Vagina (tissue), 2 donors: ENCODE measurements around the gene WDR45. TPM values are rescaled to one million over a fixed set of nuclear protein-coding genes. Genes with fewer than 3 reads are reported as not detected.

ENCODE experiments used
- DNase-seq, 2 donors: peaks; one replicate each; pipeline ENCODE4 v3.0.0-alpha.2; 2017; ENCODE audit errors: extremely low spot score in 2 of 2
- H3K27ac ChIP-seq: fragments of 200-600 bp; sonication (generic); one replicate; pipeline ENCODE4 v1.5.1; 2019
- H3K27me3 ChIP-seq: fragments of 200-600 bp; sonication (generic); one replicate; pipeline ENCODE4 v1.5.1; 2019
- H3K36me3 ChIP-seq, 2 donors: fragments of 200-600 bp; sonication (generic); one replicate each; pipeline ENCODE4 v1.5.1; 2017 to 2019
- H3K4me1 ChIP-seq: fragments of 200-600 bp; sonication (generic); one replicate; pipeline ENCODE4 v1.5.1; 2019
- H3K4me3 ChIP-seq, 2 donors: fragments of 200-600 bp; sonication (generic); 1 replicate in 1 of 2; 2 replicates in 1 of 2; pipeline ENCODE4 v1.5.1; 2016 to 2019
- H3K9me3 ChIP-seq: fragments of 200-600 bp; sonication (generic); one replicate; pipeline ENCODE4 v1.5.1; 2019
- POLR2A ChIP-seq, 2 donors: fragments of 450-650 bp; IDR thresholded peaks; one replicate each; pipeline ENCODE4 v1.6.1; 2017; ENCODE audit warnings: antibody characterized with exemption in 2 of 2, mild to moderate bottlenecking in 2 of 2, moderate library complexity in 2 of 2
- POLR2AphosphoS5 ChIP-seq, 2 donors: sonication (generic); formaldehyde crosslinking; IDR thresholded peaks; one replicate each; pipeline ENCODE4 v1.9.0; 2017; ENCODE audit warnings: antibody characterized with exemption in 2 of 2, mild to moderate bottlenecking in 2 of 2, low read depth in 1 of 2; ENCODE audit not compliant: insufficient read depth in 1 of 2
- intact Hi-C: fragments of 100-400 bp; cut with DNase I; formaldehyde crosslinking; loops from one replicate; pipeline ENCODE4 v1.15.1; 2023
- total RNA-seq: library from RNA; depleted of rRNA; stranded (reverse); fragments of >200 nt; gene quantifications from one replicate; pipeline ENCODE4 v1.2.3, GENCODE V29; 2016
- TF ChIP-seq, protein P1 (sequence below), 3 experiments: fragments of 450-650 bp in 2 of 3; fragments of 200-600 bp in 1 of 3; sonication (generic) in 1 of 3; IDR thresholded peaks; one replicate each; pipeline ENCODE4 v1.5.1; 2017 to 2019; ENCODE audit warnings: antibody characterized with exemption in 3 of 3, mild to moderate bottlenecking in 2 of 3, moderate library complexity in 2 of 3

The WDR45 gene
- total RNA-seq, 1 donor from 2014 or later, result 72.7 TPM

DNA sequence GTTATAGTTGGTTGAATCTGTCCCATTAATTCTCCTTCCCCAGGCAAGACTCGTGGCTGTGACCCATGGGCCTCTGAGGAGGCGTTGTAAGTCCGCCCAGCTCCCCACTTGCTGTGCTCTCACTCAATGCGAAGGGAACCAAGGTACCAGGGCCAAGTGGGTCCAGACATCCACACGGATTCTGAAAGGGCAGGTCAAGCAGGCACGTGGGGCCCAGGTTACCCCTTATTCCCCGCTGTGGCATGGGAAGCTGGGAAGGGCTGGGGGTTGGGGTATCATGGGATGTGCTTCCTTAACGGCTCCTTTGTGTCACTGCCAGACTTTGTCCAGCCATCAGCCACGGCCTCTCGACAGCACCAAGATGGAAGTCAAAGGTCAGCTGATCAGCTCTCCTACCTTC lies 17.8 kb downstream of the WDR45 start:
- Histone ChIP-seq H3K36me3 (peaks cover 0 to 5% of the 10 kb centered on the region in 2 donors), H3K4me3 (no peak overlapping the region), H3K9me3 (no peaks in the 10 kb centered on the region), H3K4me1 (peaks cover 4% of the 10 kb centered on the region), H3K27me3 (no peaks in the 10 kb centered on the region), H3K27ac (no peak overlapping the region)
- no peak for DNase-seq
- TF ChIP-seq POLR2A (IDR thresholded peaks at IDR 0.05) (no peak), POLR2AphosphoS5 (IDR thresholded peaks at IDR 0.05; ENCODE audit: insufficient read depth in 1 of 2, low read depth in 1 of 2) (no peak)
- TF ChIP-seq, protein P1, sequence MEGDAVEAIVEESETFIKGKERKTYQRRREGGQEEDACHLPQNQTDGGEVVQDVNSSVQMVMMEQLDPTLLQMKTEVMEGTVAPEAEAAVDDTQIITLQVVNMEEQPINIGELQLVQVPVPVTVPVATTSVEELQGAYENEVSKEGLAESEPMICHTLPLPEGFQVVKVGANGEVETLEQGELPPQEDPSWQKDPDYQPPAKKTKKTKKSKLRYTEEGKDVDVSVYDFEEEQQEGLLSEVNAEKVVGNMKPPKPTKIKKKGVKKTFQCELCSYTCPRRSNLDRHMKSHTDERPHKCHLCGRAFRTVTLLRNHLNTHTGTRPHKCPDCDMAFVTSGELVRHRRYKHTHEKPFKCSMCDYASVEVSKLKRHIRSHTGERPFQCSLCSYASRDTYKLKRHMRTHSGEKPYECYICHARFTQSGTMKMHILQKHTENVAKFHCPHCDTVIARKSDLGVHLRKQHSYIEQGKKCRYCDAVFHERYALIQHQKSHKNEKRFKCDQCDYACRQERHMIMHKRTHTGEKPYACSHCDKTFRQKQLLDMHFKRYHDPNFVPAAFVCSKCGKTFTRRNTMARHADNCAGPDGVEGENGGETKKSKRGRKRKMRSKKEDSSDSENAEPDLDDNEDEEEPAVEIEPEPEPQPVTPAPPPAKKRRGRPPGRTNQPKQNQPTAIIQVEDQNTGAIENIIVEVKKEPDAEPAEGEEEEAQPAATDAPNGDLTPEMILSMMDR (IDR thresholded peaks at IDR 0.05), result no peak
- intact Hi-C loops, result no loop called here

- Histone ChIP-seq H3K4me1 (peaks cover 4% of the 10 kb centered on the region), H3K27me3 (no peaks in the 10 kb centered on the region), H3K9me3 (no peaks in the 10 kb centered on the region), H3K36me3 (peaks cover 0 to 5% of the 10 kb centered on the region in 2 donors), H3K4me3 (no peak overlapping the region), H3K27ac (no peak overlapping the region)
- TF ChIP-seq POLR2A (IDR thresholded peaks at IDR 0.05), result no peak
- no peak for TF ChIP-seq POLR2AphosphoS5 (IDR thresholded peaks at IDR 0.05; ENCODE audit: insufficient read depth in 1 of 2, low read depth in 1 of 2)
- TF ChIP-seq, protein P1 (IDR thresholded peaks at IDR 0.05), result no peak
- no peak for DNase-seq
- intact Hi-C loops, result no loop called here
Measured at GRCh38 chrX:49061490-49061889, 18.2 kb downstream of the WDR45 start.

DNA sequence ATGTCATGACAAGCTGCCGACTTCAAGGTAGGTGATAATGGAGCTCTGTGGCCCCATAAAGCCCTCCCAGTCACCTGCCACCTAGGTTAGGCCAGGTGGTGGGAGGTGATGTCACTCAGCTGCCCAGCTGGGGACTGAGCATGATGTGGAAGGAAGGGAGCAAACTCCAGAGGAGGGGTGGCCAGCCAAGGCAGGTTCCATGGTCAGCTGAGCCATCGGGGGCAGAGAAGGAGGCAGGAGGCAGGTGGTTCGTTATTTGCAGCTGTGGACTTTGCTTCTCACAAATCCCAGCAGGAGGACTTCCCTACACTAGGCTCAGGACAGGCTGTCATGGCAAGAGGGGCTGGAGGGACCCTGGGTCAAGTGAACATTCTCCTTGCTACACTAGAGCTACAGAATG lies 18.8 kb downstream of the WDR45 start:
- no peak for DNase-seq
- intact Hi-C loops, result no loop called here
- no peak for TF ChIP-seq POLR2AphosphoS5 (IDR thresholded peaks at IDR 0.05; ENCODE audit: insufficient read depth in 1 of 2, low read depth in 1 of 2)
- TF ChIP-seq, protein P1 (IDR thresholded peaks at IDR 0.05), result no peak
- TF ChIP-seq POLR2A (IDR thresholded peaks at IDR 0.05), result no peak
- H3K4me1 ChIP-seq, result peaks cover 4% of the 10 kb centered on the region
- no peak overlapping the region for H3K27ac ChIP-seq
- no peak overlapping the region for H3K4me3 ChIP-seq
- peaks cover 0 to 5% of the 10 kb centered on the region in 2 donors for H3K36me3 ChIP-seq
- no peaks in the 10 kb centered on the region for H3K27me3 ChIP-seq
- no peaks in the 10 kb centered on the region for H3K9me3 ChIP-seq

DNA sequence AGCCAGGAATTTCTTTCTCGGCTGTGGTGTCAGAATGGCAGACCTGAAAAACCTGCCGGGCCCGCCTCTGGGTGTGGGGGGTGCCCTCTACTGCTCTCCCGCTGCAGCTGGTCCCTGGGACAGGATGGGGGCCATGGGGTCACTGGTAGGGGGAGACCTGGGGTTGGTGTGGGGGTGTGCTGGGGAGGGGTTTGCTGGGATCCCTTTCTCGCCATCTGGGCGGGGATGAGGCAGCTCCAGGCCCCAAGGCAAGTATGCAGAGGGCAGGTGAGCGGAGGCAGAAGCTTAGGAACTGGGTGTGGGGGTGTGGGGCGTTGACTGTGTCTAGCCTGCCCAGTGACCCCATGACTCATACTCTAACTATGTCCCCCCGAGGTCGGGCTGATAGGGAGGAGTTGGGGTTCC lies 20.0 kb downstream of the WDR45 start:
- intact Hi-C loops, result no loop called here
- Histone ChIP-seq H3K27ac (no peak overlapping the region), H3K4me1 (peaks cover 4% of the 10 kb centered on the region), H3K9me3 (no peaks in the 10 kb centered on the region), H3K27me3 (no peaks in the 10 kb centered on the region), H3K36me3 (peaks cover 0 to 5% of the 10 kb centered on the region in 2 donors), H3K4me3 (peak overlapping the region in 1 of 2 donors; percentile 40)
- DNase-seq, result no peak
- TF ChIP-seq, protein P1 (IDR thresholded peaks at IDR 0.05), result no peak
- TF ChIP-seq POLR2A (IDR thresholded peaks at IDR 0.05) (no peak), POLR2AphosphoS5 (IDR thresholded peaks at IDR 0.05; ENCODE audit: insufficient read depth in 1 of 2, low read depth in 1 of 2) (no peak)

DNA sequence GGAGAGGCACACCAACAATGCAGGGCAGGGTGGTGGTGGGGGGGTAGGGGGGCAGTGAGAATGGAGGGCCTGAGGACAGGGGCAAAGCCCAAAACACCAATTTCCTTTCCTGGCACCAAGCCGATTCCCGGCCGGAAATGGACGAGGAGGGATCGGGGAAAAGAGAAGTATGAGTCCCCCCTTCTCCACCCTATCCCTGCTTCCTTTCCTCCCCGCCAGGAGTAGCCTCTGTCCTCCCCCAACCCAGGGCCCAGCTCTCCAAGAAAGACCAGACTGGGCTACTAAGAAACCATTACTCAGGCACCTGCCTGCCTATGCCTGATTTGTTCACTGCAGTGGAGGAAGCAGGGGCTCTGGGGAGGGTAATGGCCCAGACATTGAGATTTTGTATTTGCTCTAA lies 20.5 kb downstream of the WDR45 start:
- DNase-seq, result no peak
- Histone ChIP-seq H3K27me3 (no peaks in the 10 kb centered on the region), H3K27ac (peak overlapping the region; percentile 54), H3K9me3 (no peaks in the 10 kb centered on the region), H3K4me3 (peak overlapping the region in 1 of 2 donors; percentile 40), H3K36me3 (peaks cover 0 to 5% of the 10 kb centered on the region in 2 donors), H3K4me1 (peaks cover 4% of the 10 kb centered on the region)
- intact Hi-C loops, result no loop called here
- TF ChIP-seq POLR2A (IDR thresholded peaks at IDR 0.05) (no peak), POLR2AphosphoS5 (IDR thresholded peaks at IDR 0.05; ENCODE audit: insufficient read depth in 1 of 2, low read depth in 1 of 2) (no peak)
- TF ChIP-seq, protein P1 (IDR thresholded peaks at IDR 0.05), result no peak
